ENCODE measurements around the gene EMCN.

GRCh38 chr4:100517864-100518341, at the start of gene EMCN:
- TF ChIP-seq SP1 (IDR thresholded peaks at IDR 0.05) (no peak), SUZ12 (IDR thresholded peaks at IDR 0.05) (no peak)

Data from HEK293T (cell line).